H1 (cell line): Measurements from ENCODE around the gene CDK15. TPM values are rescaled to one million over a fixed set of nuclear protein-coding genes. Genes with fewer than 3 reads are reported as not detected.

ENCODE experiments used
- CTCF ChIA-PET: fragments of 300-600 bp; sonication (Branson Sonifier 250); formaldehyde crosslinking; loops from one replicate; lab custom pipeline; 2021; ENCODE audit not compliant: partially characterized antibody; lab: Charles Lee
- POLR2A ChIA-PET: fragments of 300-600 bp; sonication (Branson Sonifier 250); formaldehyde crosslinking; loops from one replicate; lab custom pipeline; 2021; ENCODE audit warnings: inconsistent platforms; ENCODE audit not compliant: partially characterized antibody; lab: Charles Lee
- DNase-seq, 2 experiments: peaks; one replicate each; pipeline versions ENCODE4 v3.0.0 to v3.0.0-alpha.2; 2010 to 2022; ENCODE audit warnings: low spot score in 2 of 2, low read depth in 1 of 2, mixed read lengths in 1 of 2
- FAIRE-seq: peaks from 2 replicates; lab custom pipeline; 2011; peaks lifted over from hg19 to GRCh38; lab: Jason Lieb, UNC
- H2AFZ ChIP-seq: 2 replicates; pipeline ENCODE4 v1.8.1; 2012; ENCODE audit warnings: low read length, inconsistent platforms
- H2AK5ac ChIP-seq: 2 replicates; pipeline ENCODE4 v1.6.1; 2013; ENCODE audit warnings: low read depth, low read length
- H2BK120ac ChIP-seq: replicated peaks from 2 replicates; pipeline ENCODE3; 2013; ENCODE audit warnings: low read depth, low read length, inconsistent platforms
- H2BK12ac ChIP-seq: 2 replicates; pipeline ENCODE4 v1.6.1; 2013; ENCODE audit warnings: low read depth, low read length
- H2BK15ac ChIP-seq: 2 replicates; pipeline ENCODE4 v1.6.1; 2013; ENCODE audit warnings: low read length
- H2BK20ac ChIP-seq: 2 replicates; pipeline ENCODE4 v1.6.1; 2013; ENCODE audit warnings: low read length
- H2BK5ac ChIP-seq: 2 replicates; pipeline ENCODE4 v1.6.1; 2013; ENCODE audit warnings: low read depth, low read length
- H3K14ac ChIP-seq: 2 replicates; pipeline ENCODE4 v1.6.1; 2013; ENCODE audit warnings: inconsistent platforms; ENCODE audit not compliant: insufficient read length
- H3K18ac ChIP-seq: 2 replicates; pipeline ENCODE4 v1.6.1; 2013; ENCODE audit warnings: low read length; ENCODE audit errors: extremely low read depth
- H3K23ac ChIP-seq: 2 replicates; pipeline ENCODE4 v1.6.1; 2013; ENCODE audit warnings: inconsistent platforms; ENCODE audit not compliant: insufficient read length
- H3K23me2 ChIP-seq: 2 replicates; pipeline ENCODE4 v1.6.1; 2013; ENCODE audit warnings: low read depth, low read length
- H3K27ac ChIP-seq: 2 replicates; pipeline ENCODE4 v1.6.1; 2011; ENCODE audit warnings: low read depth, low read length, inconsistent platforms
- H3K27me3 ChIP-seq, 4 experiments: replicated peaks in 1 of 4; 1 replicate in 1 of 4; 2 replicates in 3 of 4; pipeline versions ENCODE4 v1.6.1 to v1.8.1; 2011 to 2013; ENCODE audit warnings: low read length in 3 of 4, mild to moderate bottlenecking in 3 of 4, inconsistent platforms in 2 of 4, mixed read lengths in 2 of 4, moderate library complexity in 1 of 4; ENCODE audit not compliant: control insufficient read depth in 3 of 4, insufficient read depth in 3 of 4; ENCODE audit errors: extremely low read depth in 1 of 4
- H3K36me3 ChIP-seq, 4 experiments: 2 replicates each; pipeline versions ENCODE4 v1.6.1 to v1.8.1; 2011 to 2013; ENCODE audit warnings: mild to moderate bottlenecking in 4 of 4, low read length in 3 of 4, moderate library complexity in 2 of 4, control low read depth in 1 of 4, inconsistent platforms in 1 of 4; ENCODE audit not compliant: insufficient read depth in 4 of 4, control insufficient read depth in 2 of 4
- H3K4ac ChIP-seq: replicated peaks from 2 replicates; pipeline ENCODE3; 2013; ENCODE audit warnings: low read length, low read depth, mixed read lengths, inconsistent platforms; ENCODE audit not compliant: insufficient read length
- H3K4me1 ChIP-seq, 4 experiments: replicated peaks in 1 of 4; 1 replicate in 1 of 4; 2 replicates in 3 of 4; pipeline versions ENCODE4 v1.6.1 to v1.8.1; 2011 to 2013; ENCODE audit warnings: low read length in 3 of 4, inconsistent platforms in 2 of 4, mixed read lengths in 1 of 4; ENCODE audit not compliant: insufficient read depth in 4 of 4, control insufficient read depth in 3 of 4
- H3K4me2 ChIP-seq, 2 experiments: 2 replicates each; pipeline versions ENCODE4 v1.6.1 to v1.8.1; 2011 to 2013; ENCODE audit warnings: low read depth in 2 of 2, low read length in 2 of 2, control low read depth in 1 of 2, inconsistent platforms in 1 of 2, mild to moderate bottlenecking in 1 of 2; ENCODE audit not compliant: insufficient read depth in 1 of 2
- H3K4me3 ChIP-seq, 4 experiments: fragments of 200-600, 300-600 bp in 1 of 4; sonication (generic), shearing (Covaris generic), sonication (Bioruptor Twin) in 1 of 4; 2 replicates each; pipeline versions ENCODE4 v1.5.1 to v1.8.1; 2011 to 2016; ENCODE audit warnings: low read length in 4 of 4, low read depth in 3 of 4, control low read depth in 2 of 4, inconsistent platforms in 2 of 4, mild to moderate bottlenecking in 2 of 4, mixed read lengths in 1 of 4, moderate library complexity in 1 of 4; ENCODE audit not compliant: insufficient read depth in 2 of 4; ENCODE audit errors: extremely low read depth in 1 of 4
- H3K56ac ChIP-seq: replicated peaks from 2 replicates; pipeline ENCODE3; 2013; ENCODE audit warnings: low read depth, mild to moderate bottlenecking, mixed read lengths, low read length, inconsistent platforms; ENCODE audit not compliant: insufficient read length
- H3K79me1 ChIP-seq: 2 replicates; pipeline ENCODE4 v1.6.1; 2013; ENCODE audit warnings: low read depth, low read length, control low read depth
- H3K79me2 ChIP-seq, 2 experiments: 2 replicates each; pipeline versions ENCODE4 v1.6.1 to v1.8.1; 2012 to 2013; ENCODE audit warnings: low read length in 2 of 2, mild to moderate bottlenecking in 2 of 2, inconsistent platforms in 1 of 2; ENCODE audit not compliant: insufficient read depth in 2 of 2, control insufficient read depth in 1 of 2
- H3K9ac ChIP-seq, 4 experiments: replicated peaks in 1 of 4; 1 replicate in 1 of 4; 2 replicates in 3 of 4; pipeline versions ENCODE4 v1.6.1 to v1.8.1; 2011 to 2013; ENCODE audit warnings: low read depth in 3 of 4, low read length in 3 of 4, control low read depth in 2 of 4, mild to moderate bottlenecking in 2 of 4, moderate library complexity in 2 of 4, inconsistent platforms in 1 of 4; ENCODE audit errors: extremely low read depth in 1 of 4
- H3K9me3 ChIP-seq, 2 experiments: 2 replicates each; pipeline versions ENCODE4 v1.6.1 to v1.8.1; 2012 to 2013; ENCODE audit warnings: mild to moderate bottlenecking in 2 of 2, moderate library complexity in 2 of 2, control low read depth in 1 of 2, inconsistent platforms in 1 of 2, low read depth in 1 of 2, low read length in 1 of 2, mixed read lengths in 1 of 2; ENCODE audit not compliant: insufficient read depth in 2 of 2
- H4K20me1 ChIP-seq, 2 experiments: replicated peaks in 1 of 2; 2 replicates each; pipeline versions ENCODE3 to v1.8.1; 2011 to 2013; ENCODE audit warnings: inconsistent platforms in 2 of 2, low read length in 2 of 2, mild to moderate bottlenecking in 1 of 2; ENCODE audit not compliant: insufficient read depth in 2 of 2, control insufficient read depth in 1 of 2
- H4K5ac ChIP-seq: 2 replicates; pipeline ENCODE4 v1.6.1; 2013; ENCODE audit warnings: low read length, low read depth, mixed read lengths, inconsistent platforms; ENCODE audit not compliant: insufficient read length
- H4K8ac ChIP-seq: 2 replicates; pipeline ENCODE4 v1.8.0; 2013; ENCODE audit warnings: mild to moderate bottlenecking, moderate library complexity, low read length, inconsistent platforms; ENCODE audit not compliant: insufficient read depth; ENCODE audit errors: extremely low read depth
- H4K91ac ChIP-seq: replicated peaks from 2 replicates; pipeline ENCODE3; 2013; ENCODE audit warnings: low read length, mixed read lengths, inconsistent platforms; ENCODE audit not compliant: insufficient read length
- CEBPB ChIP-seq: IDR thresholded peaks from 2 replicates; pipeline ENCODE4 v1.6.1; 2012; ENCODE audit warnings: low read depth, low read length
- CTBP2 ChIP-seq: IDR thresholded peaks from 2 replicates; pipeline ENCODE4 v1.7.0; 2011; ENCODE audit warnings: borderline replicate concordance, mild to moderate bottlenecking, moderate library complexity, mixed read lengths, low read length; ENCODE audit not compliant: insufficient read depth, insufficient read length
- GABPA ChIP-seq: IDR thresholded peaks from 2 replicates; pipeline ENCODE4 v1.6.1; 2011; ENCODE audit warnings: mild to moderate bottlenecking, low read length, moderate library complexity, borderline replicate concordance; ENCODE audit not compliant: insufficient read depth
- HDAC6 ChIP-seq: IDR thresholded peaks from one replicate; pipeline ENCODE4 v1.7.1; 2012; ENCODE audit warnings: low read depth, mild to moderate bottlenecking, inconsistent platforms, low read length, moderate library complexity
- MAX ChIP-seq: IDR thresholded peaks from 2 replicates; pipeline ENCODE4 v1.6.1; 2012; ENCODE audit warnings: inconsistent platforms
- POLR2A ChIP-seq, 2 experiments: IDR thresholded peaks; 1 replicate in 1 of 2; 2 replicates in 1 of 2; pipeline ENCODE4 v1.6.1; 2011; ENCODE audit warnings: low read depth in 2 of 2, low read length in 2 of 2, mild to moderate bottlenecking in 2 of 2; ENCODE audit errors: control extremely low read depth in 1 of 2
- POU5F1 ChIP-seq: IDR thresholded peaks from 2 replicates; pipeline ENCODE4 v1.6.1; 2011; ENCODE audit warnings: low read depth, mild to moderate bottlenecking, low read length, moderate library complexity
- SIRT6 ChIP-seq: IDR thresholded peaks from one replicate; pipeline ENCODE4 v1.7.1; 2012; ENCODE audit warnings: low read length, inconsistent platforms
- SP2 ChIP-seq: IDR thresholded peaks from 2 replicates; pipeline ENCODE4 v1.6.1; 2012; ENCODE audit warnings: mild to moderate bottlenecking, low read length, inconsistent platforms
- polyA plus RNA-seq, 7 experiments: library from polyadenylated mRNA; depleted of rRNA in 3 of 7; stranded (reverse) in 5 of 7; unstranded in 2 of 7; fragments of >200 nt in 5 of 7; fragments of 200-250 nt in 2 of 7; gene quantifications; 1 replicate in 5 of 7; 2 replicates in 1 of 7; 4 replicates in 1 of 7; pipeline versions ENCODE4 v1.2.1 to v1.2.3, GENCODE V29; 2011 to 2013; ENCODE audit warnings: missing spikeins in 2 of 7, mixed read lengths in 2 of 7
- total RNA-seq: library from RNA; stranded (reverse); fragmentation: NEBNext Ultra II Directional; extraction: Animal tissue kit (Norgen Biotek cat#: 25700); gene quantifications from 2 replicates; pipeline ENCODE4 v1.2.1, GENCODE V29; 2021

Gene CDK15
- total and polyA plus RNA-seq, 2 of the 8 experiments (the other 6 are each of a cell fraction or from before 2014, with no cell fraction given): 0.03 TPM; not detected in 1

- Histone ChIP-seq H3K79me1 (no peaks in the 10 kb centered on the region), H3K36me3 (no peaks in the 10 kb centered on the region), H3K4me2 (no peak overlapping the region), H3K14ac (no peak overlapping the region), H3K23me2 (no peaks in the 10 kb centered on the region; the same call in 1 of the 2 replicates), H2BK15ac (no peak overlapping the region), H4K5ac (no peak overlapping the region), H3K9me3 (no peaks in the 10 kb centered on the region), H3K4ac (no peak overlapping the region), H2BK20ac (no peak overlapping the region), H2BK12ac (no peak overlapping the region), H3K27ac (no peak overlapping the region), H3K4me1 (peaks cover 0 to 9% (median 5%) of the 10 kb centered on the region in 4 experiments; a peak in 2 of 7 replicates), H3K4me3 (no peak overlapping the region), H2BK5ac (no peak overlapping the region), H3K18ac (no peak overlapping the region), H3K27me3 (no peaks in the 10 kb centered on the region), H2AFZ (no peak overlapping the region), H4K91ac (no peak overlapping the region), H3K9ac (no peak overlapping the region), H2BK120ac (no peak overlapping the region), H2AK5ac (no peak overlapping the region), H3K79me2 (no peaks in the 10 kb centered on the region), H3K56ac (no peak overlapping the region), H4K8ac (no peak overlapping the region), H4K20me1 (no peaks in the 10 kb centered on the region), H3K23ac (no peak overlapping the region)
- FAIRE-seq: no peak
- TF ChIP-seq SIRT6 (no peak), CEBPB (no peak), POLR2A (IDR thresholded peaks at IDR 0.05; ENCODE audit: control extremely low read depth in 1 of 2, low read depth in 2 of 2, low read length in 2 of 2) (no peak), MAX (no peak), HDAC6 (no peak), SP2 (no peak), POU5F1 (no peak), CTBP2 (no peak), GABPA (no peak)
- ChIA-PET POLR2A (no interaction called here), CTCF (no interaction called here)
- DNase-seq: no peak
Observed at GRCh38 chr2:201890453-201890852, 84.1 kb downstream of the CDK15 start.
